Gastrocnemius medialis (tissue), 4 donors: ENCODE measurements around the gene COLEC12. TPM values are rescaled to one million over a fixed set of nuclear protein-coding genes. Genes with fewer than 3 reads are reported as not detected.

Experiments
- ATAC-seq, 2 donors: fragments of 150-250 bp; one replicate each; pipeline ENCODE4 v1.9.1; 2016
- DNase-seq, 2 donors: peaks; one replicate each; pipeline ENCODE4 v3.0.0-alpha.2; 2019
- H3K27ac ChIP-seq, 4 donors: fragments of 200-600 bp; sonication (generic); 1 replicate in 1 of 4; 2 replicates in 3 of 4; pipeline ENCODE4 v1.5.1; 2016 to 2018; ENCODE audit warnings: mild to moderate bottlenecking in 2 of 4, moderate library complexity in 1 of 4
- H3K27me3 ChIP-seq, 3 donors: fragments of 200-600 bp; sonication (generic) in 2 of 3; 1 replicate in 1 of 3; 2 replicates in 2 of 3; pipeline versions ENCODE4 v1.5.1 to v1.6.0; 2016 to 2019; ENCODE audit warnings: mild to moderate bottlenecking in 1 of 3, moderate library complexity in 1 of 3
- H3K36me3 ChIP-seq, 2 donors: fragments of 200-600 bp; sonication (generic) in 1 of 2; one replicate each; pipeline ENCODE4 v1.5.1; 2017 to 2018
- H3K4me1 ChIP-seq, 2 donors: fragments of 200-600 bp; sonication (generic) in 1 of 2; one replicate each; pipeline ENCODE4 v1.5.1; 2016 to 2017; ENCODE audit warnings: mild to moderate bottlenecking in 2 of 2
- H3K4me3 ChIP-seq, 4 donors: fragments of 200-600 bp; sonication (generic) in 3 of 4; 1 replicate in 1 of 4; 2 replicates in 3 of 4; pipeline ENCODE4 v1.5.1; 2016 to 2019; ENCODE audit warnings: mild to moderate bottlenecking in 2 of 4
- H3K9me3 ChIP-seq, 3 donors: fragments of 200-600 bp; sonication (generic) in 2 of 3; 1 replicate in 1 of 3; 2 replicates in 2 of 3; pipeline ENCODE4 v1.5.1; 2016 to 2019
- CTCF ChIP-seq, 5 experiments: fragments of 450-650 bp in 3 of 5; fragments of 200-600 bp in 2 of 5; sonication (generic) in 2 of 5; IDR thresholded peaks in 4 of 5; conservative IDR thresholded peaks in 1 of 5; 1 replicate in 4 of 5; 2 replicates in 1 of 5; pipeline ENCODE4 v1.5.1; 2016 to 2019; ENCODE audit warnings: antibody characterized with exemption in 5 of 5, mild to moderate bottlenecking in 3 of 5, moderate library complexity in 3 of 5
- POLR2A ChIP-seq, 2 donors: fragments of 450-650 bp; IDR thresholded peaks; one replicate each; pipeline ENCODE4 v1.6.1; 2017; ENCODE audit warnings: antibody characterized with exemption in 2 of 2, mild to moderate bottlenecking in 2 of 2, moderate library complexity in 2 of 2
- in situ Hi-C, 4 donors: fragments of 200-750 bp; cut with MboI; loops; one replicate each; pipeline versions ENCODE4 v1.15.0 to v1.8.0; 2017; ENCODE audit warnings: low sequenced_read_pairs in 4 of 4
- intact Hi-C: fragments of 100-400 bp; cut with DNase I; formaldehyde crosslinking; loops from one replicate; pipeline ENCODE4 v1.15.1; 2023; ENCODE audit warnings: low total_unique reads
- total RNA-seq, 4 donors: library from RNA; depleted of rRNA; stranded (reverse); fragments of >200 nt; gene quantifications; one replicate each; pipeline versions ENCODE4 v1.1.0 to v1.2.3, GENCODE V29; 2016

Gene COLEC12
- total RNA-seq, 4 donors from 2014 or later: 0.97 to 6.1 (median 5.1) TPM

- in situ Hi-C loops: no loop called here
- TF ChIP-seq POLR2A (IDR thresholded peaks at IDR 0.05) (peak; percentile 70 to 71), CTCF (IDR thresholded peaks at IDR 0.05 in 4 of 5, conservative IDR thresholded peaks at IDR 0.05 in 1 of 5) (no peak)
- DNase-seq: peak; percentile 81 to 83
- Histone ChIP-seq H3K9me3 (no peaks in the 10 kb centered on the region), H3K36me3 (peaks cover 0 to 20% of the 10 kb centered on the region in 2 donors), H3K4me1 (peaks cover 16 to 26% of the 10 kb centered on the region in 2 donors), H3K27me3 (no peaks in the 10 kb centered on the region), H3K27ac (peak within 1 kb of the TSS; percentile 80 to 96 (median 89)), H3K4me3 (peak within 1 kb of the TSS; percentile 86 to 98 (median 96))
- intact Hi-C loops: loop anchor here (1.0 to 5.0 kb wide), 2 partner anchors 110 to 544 kb away; partner anchors contain the start of genes USP14 and YES1
- peak; percentile 93 to 95 for ATAC-seq
Measured at GRCh38 chr18:267688-268552, 232.6 kb downstream of the COLEC12 start, which contains the start of gene THOC1. TSS of gene THOC1 (minus strand) at chr18:268047. CDS start at chr18:268019, 28 bp downstream.

GRCh38 chr18:267380-267687, 233.2 kb downstream of the COLEC12 start:
- Histone ChIP-seq H3K36me3 (peaks cover 0 to 25% of the 10 kb centered on the region in 2 donors), H3K27ac (peak overlapping the region; percentile 80 to 96 (median 89)), H3K9me3 (no peaks in the 10 kb centered on the region), H3K4me1 (peaks cover 16 to 26% of the 10 kb centered on the region in 2 donors), H3K27me3 (no peaks in the 10 kb centered on the region), H3K4me3 (peak overlapping the region; percentile 86 to 98 (median 96))
- ATAC-seq (peak; percentile 17 to 20), DNase-seq (no peak)
- TF ChIP-seq CTCF (IDR thresholded peaks at IDR 0.05 in 4 of 5, conservative IDR thresholded peaks at IDR 0.05 in 1 of 5): no peak
- in situ Hi-C loops (no loop called here), intact Hi-C loops (loop anchor here (5.0 kb wide), 1 partner anchor 545 kb away; the partner anchor contains the start of gene YES1)

Other genes starting within 250 kb of the COLEC12 start
- gene THOC1, start 232.7 kb downstream of the COLEC12 start, total RNA-seq: 10 to 100 TPM in 3 of 4 donors, 1 to 10 TPM in 1; 6.4 to 19.4 (median 16.9) TPM
- gene CETN1, start 79.7 kb upstream of the COLEC12 start, total RNA-seq: not detected
- gene CLUL1, start 96.3 kb upstream of the COLEC12 start, total RNA-seq: 1 to 10 TPM in 1 of 4 donors, not detected in 3; 2.9 TPM
- 1 to 10 TPM in 1 of 4 donors, under 1 TPM in 1, not detected in 2; 0.20 to 1.7 TPM for gene TYMS, start 157.0 kb upstream of the COLEC12 start, total RNA-seq
- gene ENOSF1, start 211.9 kb upstream of the COLEC12 start, total RNA-seq: 10 to 100 TPM in 2 of 4 donors, 1 to 10 TPM in 2; 6.0 to 16.1 (median 10.3) TPM